Liver (tissue), 9 donors: ENCODE results near the gene HIVEP3. TPM values are rescaled to one million over a fixed set of nuclear protein-coding genes. Genes with fewer than 3 reads are reported as not detected.

Experiments
- DNase-seq: peaks from one replicate; pipeline ENCODE4 v3.0.0-alpha.2; 2017; ENCODE audit warnings: low spot score
- H3K27ac ChIP-seq, 2 donors: one replicate each; pipeline ENCODE4 v1.7.0; 2013; ENCODE audit warnings: inconsistent platforms in 2 of 2, low read length in 2 of 2, control low read depth in 1 of 2, low read depth in 1 of 2, mild to moderate bottlenecking in 1 of 2
- H3K27me3 ChIP-seq, 4 donors: one replicate each; pipeline versions ENCODE4 v1.6.1 to v1.7.0; 2013; ENCODE audit warnings: low read length in 3 of 4, inconsistent platforms in 1 of 4, mild to moderate bottlenecking in 1 of 4, moderate library complexity in 1 of 4; ENCODE audit not compliant: control insufficient read depth in 4 of 4, insufficient read depth in 4 of 4
- H3K36me3 ChIP-seq, 4 donors: one replicate each; pipeline versions ENCODE4 v1.6.1 to v1.7.0; 2013; ENCODE audit warnings: low read length in 3 of 4, mild to moderate bottlenecking in 3 of 4, low read depth in 1 of 4, moderate library complexity in 1 of 4; ENCODE audit not compliant: control insufficient read depth in 4 of 4, insufficient read depth in 3 of 4
- H3K4me1 ChIP-seq, 4 donors: one replicate each; pipeline versions ENCODE4 v1.6.1 to v1.7.0; 2013; ENCODE audit warnings: low read length in 3 of 4, mild to moderate bottlenecking in 3 of 4, moderate library complexity in 1 of 4; ENCODE audit not compliant: control insufficient read depth in 4 of 4, insufficient read depth in 4 of 4
- H3K4me3 ChIP-seq, 3 donors: one replicate each; pipeline versions ENCODE4 v1.6.1 to v1.7.0; 2013; ENCODE audit warnings: low read length in 3 of 3, control low read depth in 1 of 3, low read depth in 1 of 3, mild to moderate bottlenecking in 1 of 3
- H3K9ac ChIP-seq, 2 donors: one replicate each; pipeline ENCODE4 v1.7.0; 2013; ENCODE audit warnings: low read length in 2 of 2, mild to moderate bottlenecking in 2 of 2, moderate library complexity in 2 of 2, control low read depth in 1 of 2, low read depth in 1 of 2
- H3K9me3 ChIP-seq, 4 donors: one replicate each; pipeline versions ENCODE4 v1.6.1 to v1.7.0; 2013; ENCODE audit warnings: low read length in 3 of 4; ENCODE audit not compliant: control insufficient read depth in 4 of 4
- ATF3 ChIP-seq: IDR thresholded peaks from 2 replicates; pipeline ENCODE4 v1.6.1; 2016; ENCODE audit warnings: antibody characterized with exemption
- CTCF ChIP-seq: fragments of 150-350 bp; IDR thresholded peaks from 2 replicates; pipeline ENCODE4 v1.5.1; 2017; ENCODE audit warnings: improper control_type of control experiment, low read depth, low read length; ENCODE audit not compliant: missing input control
- EGR1 ChIP-seq, 2 donors: IDR thresholded peaks; 2 replicates each; pipeline ENCODE4 v1.6.1; 2016 to 2018; ENCODE audit warnings: antibody characterized with exemption in 2 of 2, low read depth in 2 of 2
- FOXA1 ChIP-seq: IDR thresholded peaks from 2 replicates; pipeline ENCODE4 v1.6.1; 2016; ENCODE audit warnings: antibody characterized with exemption
- FOXA2 ChIP-seq: IDR thresholded peaks from 2 replicates; pipeline ENCODE4 v1.6.1; 2016; ENCODE audit warnings: antibody characterized with exemption
- GABPA ChIP-seq, 2 donors: IDR thresholded peaks in 1 of 2; conservative IDR thresholded peaks in 1 of 2; 2 replicates each; pipeline ENCODE4 v1.6.1; 2016; ENCODE audit warnings: antibody characterized with exemption in 2 of 2, mild to moderate bottlenecking in 1 of 2, moderate library complexity in 1 of 2
- HNF4A ChIP-seq, 2 donors: conservative IDR thresholded peaks; 2 replicates each; pipeline ENCODE4 v1.6.1; 2016; ENCODE audit warnings: antibody characterized with exemption in 2 of 2, mild to moderate bottlenecking in 2 of 2
- HNF4G ChIP-seq: IDR thresholded peaks from 2 replicates; pipeline ENCODE4 v1.6.1; 2016; ENCODE audit warnings: antibody characterized with exemption
- JUND ChIP-seq, 2 donors: IDR thresholded peaks; 2 replicates each; pipeline ENCODE4 v1.6.1; 2016; ENCODE audit warnings: antibody characterized with exemption in 2 of 2
- MAX ChIP-seq: IDR thresholded peaks from 2 replicates; pipeline ENCODE4 v1.6.1; 2016; ENCODE audit warnings: antibody characterized with exemption
- NR2F2 ChIP-seq: IDR thresholded peaks from 2 replicates; pipeline ENCODE4 v1.6.1; 2016; ENCODE audit warnings: antibody characterized with exemption
- RAD21 ChIP-seq, 2 donors: IDR thresholded peaks; 2 replicates each; pipeline ENCODE4 v1.6.1; 2016; ENCODE audit warnings: antibody characterized with exemption in 2 of 2, mild to moderate bottlenecking in 2 of 2
- REST ChIP-seq: IDR thresholded peaks from 2 replicates; pipeline ENCODE4 v1.6.1; 2016; ENCODE audit warnings: antibody characterized with exemption, mild to moderate bottlenecking
- RXRA ChIP-seq, 2 donors: IDR thresholded peaks; 2 replicates each; pipeline ENCODE4 v1.6.1; 2017 to 2018; ENCODE audit warnings: antibody characterized with exemption in 2 of 2, mild to moderate bottlenecking in 1 of 2
- SP1 ChIP-seq: IDR thresholded peaks from 2 replicates; pipeline ENCODE4 v1.6.1; 2018; ENCODE audit warnings: antibody characterized with exemption, mild to moderate bottlenecking
- TAF1 ChIP-seq: conservative IDR thresholded peaks from 2 replicates; pipeline ENCODE4 v1.6.1; 2016; ENCODE audit warnings: antibody characterized with exemption, mild to moderate bottlenecking
- YY1 ChIP-seq: IDR thresholded peaks from 2 replicates; pipeline ENCODE4 v1.6.1; 2016; ENCODE audit warnings: antibody characterized with exemption, mild to moderate bottlenecking
- ZBTB33 ChIP-seq: IDR thresholded peaks from 2 replicates; pipeline ENCODE4 v1.6.1; 2016; ENCODE audit warnings: antibody characterized with exemption
- WGBS: extraction: QIAGEN DNeasy Blood & Tissue Kit; methylation state at CpG from one replicate; pipeline ENCODE4 v1.1.7; 2013; 5-methylcytosine and 5-hydroxymethylcytosine counted together
- polyA plus RNA-seq, 2 donors: library from polyadenylated mRNA; stranded (reverse) in 1 of 2; unstranded in 1 of 2; fragments of 200-250 nt in 1 of 2; fragments of >200 nt in 1 of 2; fragmentation: Nextera tagmentation in 1 of 2; extraction: Ambion mirVana in 1 of 2; gene quantifications; one replicate each; pipeline versions ENCODE4 v1.2.1 to v1.2.3, GENCODE V29; 2013 to 2015
- total RNA-seq, 2 donors: library from RNA; depleted of rRNA; stranded (reverse); fragments of >200 nt; gene quantifications; one replicate each; pipeline ENCODE4 v1.2.3, GENCODE V29; 2014
- donor health status: healthy.
- donor health status: healthy.
- donor health status: healthy.
- donor health status: healthy.
- donor health status: healthy.

HIVEP3 gene
- total and polyA plus RNA-seq, 4 donors: 0.93 to 1.6 (median 1.4) TPM

GRCh38 chr1:41568204-41568603 is 350.5 kb downstream of the HIVEP3 start:
- H3K4me1 ChIP-seq: no peaks in the 10 kb centered on the region
- TF ChIP-seq YY1 (no peak), HNF4G (no peak), RAD21 (IDR thresholded peaks at IDR 0.05) (no peak), ZBTB33 (no peak), EGR1 (IDR thresholded peaks at IDR 0.05; ENCODE audit: low read depth in 2 of 2) (no peak), ATF3 (no peak), NR2F2 (no peak), REST (no peak), FOXA1 (no peak), TAF1 (no peak), MAX (no peak), JUND (IDR thresholded peaks at IDR 0.05) (no peak), HNF4A (conservative IDR thresholded peaks at IDR 0.05) (no peak), FOXA2 (no peak), GABPA (IDR thresholded peaks at IDR 0.05 in 1 of 2, conservative IDR thresholded peaks at IDR 0.05 in 1 of 2) (no peak), RXRA (IDR thresholded peaks at IDR 0.05) (no peak), CTCF (no peak), SP1 (no peak)
- no peak for DNase-seq

GRCh38 chr1:41566969-41567368 is 351.8 kb downstream of the HIVEP3 start:
- 96% methylated on average over 2 of the region's 2 CpGs for WGBS
- Histone ChIP-seq H3K9me3 (no peaks in the 10 kb centered on the region), H3K4me3 (no peak overlapping the region), H3K9ac (no peak overlapping the region), H3K36me3 (no peaks in the 10 kb centered on the region), H3K27ac (no peak overlapping the region), H3K27me3 (no peaks in the 10 kb centered on the region), H3K4me1 (no peaks in the 10 kb centered on the region)
- TF ChIP-seq JUND (IDR thresholded peaks at IDR 0.05): no peak
- TF ChIP-seq SP1: no peak
- TF ChIP-seq RXRA (IDR thresholded peaks at IDR 0.05): no peak
- no peak for TF ChIP-seq NR2F2
- TF ChIP-seq FOXA1: no peak
- TF ChIP-seq YY1: no peak
- no peak for TF ChIP-seq HNF4G
- no peak for TF ChIP-seq RAD21 (IDR thresholded peaks at IDR 0.05)
- DNase-seq: no peak

More at GRCh38 chr1:41568204-41568603, 350.5 kb downstream of the HIVEP3 start:
- WGBS: 97% methylated on average over 9 of the region's 9 CpGs
- Histone ChIP-seq H3K9me3 (no peaks in the 10 kb centered on the region), H3K27me3 (no peaks in the 10 kb centered on the region), H3K4me3 (no peak overlapping the region), H3K27ac (no peak overlapping the region), H3K36me3 (no peaks in the 10 kb centered on the region), H3K9ac (no peak overlapping the region)
